HL-60/S4 treated with retinoic acid at 250 ng/mL for 4 days and 3 days (cell line): Measurements from ENCODE around the gene FOXI1.

Experiments
- in situ Hi-C: fragments of 300-500 bp; cut with MboI; formaldehyde crosslinking; loops from 2 replicates; pipeline ENCODE4 v1.7.0; 2022; ENCODE audit warnings: low sequenced_read_pairs

FOXI1 gene

DNA sequence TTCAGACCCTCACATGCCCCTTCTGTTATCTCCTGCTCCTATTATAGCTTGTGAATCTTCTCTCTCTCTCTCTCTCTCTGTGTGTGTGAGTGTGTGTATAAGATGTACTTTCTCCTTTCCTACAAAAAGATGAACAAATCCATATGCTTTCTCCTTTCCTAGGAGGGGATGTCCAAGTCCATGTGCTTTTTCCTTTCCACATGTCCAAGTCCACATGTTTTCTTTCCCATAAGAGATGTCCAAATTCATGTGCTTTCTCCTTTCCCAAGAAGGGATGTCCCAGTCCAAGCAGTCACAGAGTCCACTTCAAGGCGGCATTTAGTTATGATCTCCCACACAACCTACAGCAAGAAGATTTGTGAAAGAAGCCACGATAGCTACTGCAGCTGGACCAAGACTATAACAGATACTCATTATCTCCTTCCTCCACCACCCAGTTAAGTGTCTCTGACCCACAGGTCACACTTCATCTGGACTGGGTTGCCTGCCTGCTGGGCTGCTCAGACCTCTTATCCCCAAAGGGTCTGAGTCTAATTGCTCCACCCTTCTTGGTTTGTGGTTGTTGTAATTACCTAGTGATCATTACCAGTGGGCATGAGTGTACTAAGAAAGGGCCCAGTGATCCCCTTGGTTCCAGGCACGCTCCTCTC, 18.4 kb upstream of the FOXI1 start:
- in situ Hi-C loops, result loop anchor here (25.0 kb wide), 1 partner anchor 525 kb away; no protein-coding TSS in a partner anchor

DNA sequence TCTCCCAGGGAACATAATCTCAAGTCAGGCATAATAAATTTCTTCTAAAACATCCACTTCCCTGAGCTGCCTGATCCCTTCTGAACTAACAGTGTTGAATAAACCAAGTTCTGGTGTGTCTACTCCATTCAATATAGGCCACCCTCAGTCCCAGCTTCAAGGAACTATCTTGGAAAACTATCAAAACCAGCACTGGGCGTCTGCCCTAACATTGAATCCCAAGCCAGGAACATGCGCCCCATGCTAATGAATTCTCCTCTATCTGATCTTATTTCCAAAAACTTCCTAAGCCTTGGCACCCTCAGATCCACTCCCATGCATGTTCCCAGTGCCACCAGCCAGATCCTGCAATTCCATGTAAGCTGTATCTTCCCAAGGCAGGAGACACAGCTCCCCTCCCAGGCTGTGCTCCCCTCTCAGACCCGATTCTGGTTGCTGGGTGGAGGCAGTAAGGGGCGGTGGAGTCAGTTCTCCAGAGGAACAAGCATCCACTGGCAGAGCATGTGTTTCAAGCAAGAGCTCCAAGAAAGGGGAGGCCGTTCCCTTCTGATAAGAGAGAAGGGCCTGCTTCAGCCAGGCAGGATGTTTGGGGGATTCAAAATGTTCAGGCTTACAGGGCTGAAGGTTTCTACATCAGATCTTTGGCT, 13.1 kb upstream of the FOXI1 start:
- in situ Hi-C loops, result loop anchor here (25.0 kb wide), 1 partner anchor 520 kb away; no protein-coding TSS in a partner anchor

GRCh38 chr5:170094329-170094728, 11.4 kb upstream of the FOXI1 start:
- in situ Hi-C loops, result loop anchor here (25.0 kb wide), 1 partner anchor 518 kb away; no protein-coding TSS in a partner anchor

GRCh38 chr5:170095646-170096045, 10.1 kb upstream of the FOXI1 start:
- in situ Hi-C loops, result loop anchor here (25.0 kb wide), 1 partner anchor 517 kb away; no protein-coding TSS in a partner anchor

GRCh38 chr5:170097934-170098333, 7.8 kb upstream of the FOXI1 start:
- in situ Hi-C loops, result loop anchor here (25.0 kb wide), 1 partner anchor 514 kb away; no protein-coding TSS in a partner anchor

GRCh38 chr5:170100066-170100943, 5.4 kb upstream of the FOXI1 start:
- in situ Hi-C loops, result loop anchor here (25.0 kb wide), 1 partner anchor 312 kb away; no protein-coding TSS in a partner anchor

GRCh38 chr5:170103447-170103846, 2.2 kb upstream of the FOXI1 start:
- in situ Hi-C loops, result loop anchor here (25.0 kb wide), 1 partner anchor 309 kb away; no protein-coding TSS in a partner anchor

GRCh38 chr5:170104299-170104698, 1.4 kb upstream of the FOXI1 start:
- in situ Hi-C loops, result loop anchor here (25.0 kb wide), 1 partner anchor 308 kb away; no protein-coding TSS in a partner anchor

GRCh38 chr5:170104710-170105109, 987 bp upstream of the FOXI1 start:
- in situ Hi-C loops, result loop anchor here (25.0 kb wide), 1 partner anchor 308 kb away; no protein-coding TSS in a partner anchor

GRCh38 chr5:170107674-170108073, 2.0 kb downstream of the FOXI1 start:
- in situ Hi-C loops, result loop anchor here (25.0 kb wide), 1 partner anchor 305 kb away; no protein-coding TSS in a partner anchor

- in situ Hi-C loops, result loop anchor here (25.0 kb wide), 1 partner anchor 304 kb away; no protein-coding TSS in a partner anchor
Measured at GRCh38 chr5:170108266-170108785, 2.6 kb downstream of the FOXI1 start.

- in situ Hi-C loops, result loop anchor here (25.0 kb wide), 1 partner anchor 303 kb away; no protein-coding TSS in a partner anchor
Measured at GRCh38 chr5:170109059-170110031, 3.6 kb downstream of the FOXI1 start.

GRCh38 chr5:170110403-170111087, 4.8 kb downstream of the FOXI1 start:
- in situ Hi-C loops, result loop anchor here (25.0 kb wide), 1 partner anchor 302 kb away; no protein-coding TSS in a partner anchor

DNA sequence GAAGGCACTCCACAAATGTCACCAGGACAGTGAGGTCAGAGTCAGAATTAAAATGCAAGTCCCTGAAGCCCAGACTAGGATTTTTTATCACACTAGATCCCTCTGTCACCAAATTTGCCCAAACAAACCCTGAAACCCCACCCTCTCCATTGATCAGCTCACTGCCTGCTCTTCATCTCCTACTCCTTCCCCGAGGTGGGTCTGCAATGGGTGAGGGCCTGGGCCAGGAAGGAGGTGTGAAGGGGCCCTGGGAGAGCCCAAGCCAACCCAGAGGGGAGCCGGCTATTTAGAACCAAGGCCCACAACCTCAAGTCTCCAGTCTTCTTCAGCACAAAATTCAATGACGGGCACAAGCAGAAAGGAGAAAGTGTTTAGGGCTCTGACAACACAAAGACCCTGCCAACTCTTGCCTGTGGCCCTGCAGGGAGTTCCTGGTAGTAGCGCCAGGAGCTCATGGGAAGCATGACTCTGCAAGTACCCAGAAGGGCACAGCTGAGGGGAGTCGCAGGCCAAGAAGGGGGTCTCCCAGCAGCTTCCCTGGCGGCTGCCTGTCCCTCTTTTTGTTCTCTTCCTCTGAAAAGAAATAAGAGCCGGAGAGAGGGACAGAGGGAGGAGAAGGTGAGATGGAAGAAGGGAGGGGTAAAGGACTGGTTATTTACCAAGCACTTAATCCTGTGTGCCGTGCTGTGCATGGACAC, 5.5 kb downstream of the FOXI1 start:
- in situ Hi-C loops, result loop anchor here (25.0 kb wide), 1 partner anchor 301 kb away; no protein-coding TSS in a partner anchor

DNA sequence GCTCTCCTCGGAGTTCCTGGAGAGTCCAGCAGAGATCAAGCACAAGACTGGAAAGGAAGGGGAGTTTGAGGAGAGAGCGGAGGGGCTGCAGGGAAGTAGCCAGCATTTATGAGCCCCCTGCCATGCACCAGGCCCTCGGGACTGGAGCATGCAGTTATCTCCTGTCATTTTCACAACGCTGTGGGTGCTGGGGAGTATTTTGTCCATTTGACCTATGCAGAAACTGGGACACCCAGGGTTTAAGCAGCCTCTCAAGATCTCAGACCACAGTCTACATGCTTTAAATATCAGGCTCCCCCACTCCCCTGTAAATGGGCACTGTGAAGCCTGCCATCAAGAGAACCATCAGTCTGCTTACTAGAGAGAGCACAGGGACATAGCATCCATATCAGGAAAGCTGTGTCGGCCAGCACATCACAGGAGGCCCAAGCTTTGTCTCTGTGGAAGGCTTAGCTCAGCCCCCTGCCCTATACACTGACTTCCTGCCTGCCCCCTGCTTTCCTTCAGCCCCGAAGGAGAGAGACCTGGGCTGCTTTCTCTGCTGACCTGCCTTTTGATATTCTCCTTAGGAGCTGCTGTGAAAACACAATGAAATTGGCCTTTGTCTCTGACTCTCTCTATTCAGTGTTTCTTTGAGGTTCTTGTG, 7.3 kb downstream of the FOXI1 start:
- in situ Hi-C loops, result loop anchor here (25.0 kb wide), 1 partner anchor 299 kb away; no protein-coding TSS in a partner anchor

GRCh38 chr5:170113522-170113900, 7.8 kb downstream of the FOXI1 start:
- in situ Hi-C loops, result loop anchor here (25.0 kb wide), 1 partner anchor 299 kb away; no protein-coding TSS in a partner anchor

- in situ Hi-C loops, result loop anchor here (25.0 kb wide), 1 partner anchor 298 kb away; no protein-coding TSS in a partner anchor
Measured at GRCh38 chr5:170114271-170114670, 8.6 kb downstream of the FOXI1 start.
